HepG2 (cell line): Measurements from ENCODE around the gene TXNRD2. TPM values are rescaled to one million over a fixed set of nuclear protein-coding genes. Genes with fewer than 3 reads are reported as not detected.

Source experiments
- ATAC-seq: fragments of 200-7000 bp; cut with Tn5 transposase; 3 replicates; pipeline ENCODE4 v1.9.1; 2020; ENCODE audit warnings: mild to moderate bottlenecking, moderate library complexity
- BruUV-seq: library from RNA; stranded (reverse); fragments of 400-500 nt; replicated peaks from 2 replicates; lab custom pipeline; 2021; lab: Mats Ljungman, UMichigan
- CTCF ChIA-PET: fragments of 300-600 bp; formaldehyde crosslinking; extraction: SDS; loops from one replicate; lab custom pipeline; 2021; ENCODE audit warnings: low total read pairs, inconsistent platforms, low intra/inter-chr PET ratio; lab: Yijun Ruan, JAX
- POLR2A ChIA-PET: fragments of 350-600 bp; sonication (Branson Sonifier 250); formaldehyde crosslinking; loops from one replicate; lab custom pipeline; 2020; ENCODE audit warnings: antibody characterized with exemption, inconsistent platforms; lab: Yijun Ruan, JAX
- DNase-seq: peaks from one replicate; pipeline ENCODE4 v3.0.0-alpha.2; 2015; ENCODE audit warnings: low spot score
- FAIRE-seq: peaks from 3 replicates; lab custom pipeline; 2011; peaks lifted over from hg19 to GRCh38; lab: Jason Lieb, UNC
- H2AFZ ChIP-seq: one replicate; pipeline ENCODE4 v1.6.1; 2011; ENCODE audit warnings: low read length, inconsistent platforms
- H3K27ac ChIP-seq: fragments of 300-600 bp; 3 replicates; pipeline ENCODE4 v1.8.0; 2011; ENCODE audit warnings: mixed run types, mild to moderate bottlenecking, mixed read lengths, low read length, inconsistent platforms; ENCODE audit not compliant: insufficient read depth; ENCODE audit errors: extremely low read length
- H3K27me3 ChIP-seq, 2 experiments: fragments of 200-600 bp in 1 of 2; 2 replicates in 1 of 2; 3 replicates in 1 of 2; pipeline versions ENCODE4 v1.6.0 to v1.8.0; 2011; ENCODE audit warnings: low read length in 2 of 2, mild to moderate bottlenecking in 2 of 2, moderate library complexity in 2 of 2, inconsistent platforms in 1 of 2; ENCODE audit not compliant: insufficient read depth in 2 of 2, control insufficient read depth in 1 of 2
- H3K36me3 ChIP-seq, 2 experiments: fragments of 200-600 bp in 1 of 2; replicated peaks in 1 of 2; 2 replicates in 1 of 2; 3 replicates in 1 of 2; pipeline versions ENCODE4 v1.5.1 to v1.8.0; 2011; ENCODE audit warnings: low read length in 2 of 2, inconsistent platforms in 1 of 2; ENCODE audit not compliant: insufficient read depth in 2 of 2, control insufficient read depth in 1 of 2
- H3K4me1 ChIP-seq: 2 replicates; pipeline ENCODE4 v1.5.1; 2012; ENCODE audit warnings: low read length, inconsistent platforms; ENCODE audit not compliant: insufficient read depth
- H3K4me2 ChIP-seq: 2 replicates; pipeline ENCODE4 v1.6.0; 2011; ENCODE audit warnings: low read depth, low read length, inconsistent platforms
- H3K4me3 ChIP-seq, 3 experiments: fragments of 200-600 bp in 1 of 3; sonication (generic), shearing (Covaris generic) in 1 of 3; replicated peaks in 1 of 3; 2 replicates each; pipeline ENCODE4 v1.5.1; 2011 to 2016; ENCODE audit warnings: low read length in 3 of 3, inconsistent platforms in 2 of 3, low read depth in 2 of 3, mild to moderate bottlenecking in 2 of 3, control low read depth in 1 of 3, mixed read lengths in 1 of 3; ENCODE audit not compliant: insufficient read depth in 1 of 3
- H3K79me2 ChIP-seq: one replicate; pipeline ENCODE4 v1.6.1; 2011; ENCODE audit warnings: low read length, inconsistent platforms; ENCODE audit not compliant: insufficient read depth
- H3K9ac ChIP-seq: 2 replicates; pipeline ENCODE4 v1.6.0; 2011; ENCODE audit warnings: mild to moderate bottlenecking, low read depth, low read length, inconsistent platforms; ENCODE audit not compliant: insufficient read depth
- H3K9me3 ChIP-seq: 2 replicates; pipeline ENCODE4 v1.5.1; 2012; ENCODE audit warnings: mild to moderate bottlenecking, low read length
- H4K20me1 ChIP-seq: 2 replicates; pipeline ENCODE4 v1.6.0; 2011; ENCODE audit warnings: inconsistent platforms, mild to moderate bottlenecking, low read length, moderate library complexity; ENCODE audit not compliant: insufficient read depth
- AGO2 ChIP-seq: fragments of 200-400 bp; formaldehyde crosslinking; optimal IDR thresholded peaks from 2 replicates; pipeline ENCODE3; 2017; ENCODE audit warnings: mild to moderate bottlenecking, low read depth, low read length, moderate library complexity
- FOXP4 ChIP-seq: sonication (generic); formaldehyde crosslinking; IDR thresholded peaks from 2 replicates; pipeline ENCODE4 v1.4.0; 2020; ENCODE audit warnings: missing genetic modification reagents
- KDM2A ChIP-seq: sonication (generic); formaldehyde crosslinking; IDR thresholded peaks from 2 replicates; pipeline ENCODE4 v1.4.0; 2020; ENCODE audit warnings: low read depth, missing genetic modification reagents, borderline replicate concordance
- KMT2A ChIP-seq: sonication (generic); formaldehyde crosslinking; IDR thresholded peaks from 2 replicates; pipeline ENCODE4 v1.4.0; 2020; ENCODE audit warnings: missing genetic modification reagents
- NFE2L2 ChIP-seq: fragments of 150-350 bp; IDR thresholded peaks from 2 replicates; pipeline ENCODE4 v1.6.1; 2014; ENCODE audit warnings: low read length
- UBTF ChIP-seq: sonication (generic); formaldehyde crosslinking; IDR thresholded peaks from 2 replicates; pipeline ENCODE4 v1.4.0; 2020; ENCODE audit warnings: mild to moderate bottlenecking, missing genetic modification reagents
- ZNF563 ChIP-seq: sonication (generic); formaldehyde crosslinking; IDR thresholded peaks from 2 replicates; pipeline ENCODE4 v1.8.0; 2022; ENCODE audit warnings: mild to moderate bottlenecking, moderate library complexity, missing genetic modification reagents
- ZNF746 ChIP-seq: sonication (generic); formaldehyde crosslinking; IDR thresholded peaks from 2 replicates; pipeline ENCODE4 v1.8.0; 2022; ENCODE audit warnings: mild to moderate bottlenecking, missing genetic modification reagents
- ZNF749 ChIP-seq: sonication (generic); formaldehyde crosslinking; IDR thresholded peaks from 2 replicates; pipeline ENCODE4 v1.8.0; 2022; ENCODE audit warnings: mild to moderate bottlenecking, missing genetic modification reagents, moderate library complexity, borderline replicate concordance
- ZSCAN31 ChIP-seq: sonication (generic); formaldehyde crosslinking; IDR thresholded peaks from 2 replicates; pipeline ENCODE4 v1.5.0; 2020; ENCODE audit warnings: low read depth, mild to moderate bottlenecking, missing genetic modification reagents
- WGBS: methylation state at CpG from one replicate; pipeline ENCODE4 v1.1.6; 2017; ENCODE audit warnings: low lambda C conversion rate; 5-methylcytosine and 5-hydroxymethylcytosine counted together
- in situ Hi-C: cut with HindIII; loops from 2 replicates; pipeline ENCODE4 v1.10.0; 2017; ENCODE audit warnings: low pct_unique_long_range_greater_than_20kb; ENCODE audit not compliant: extremely low pct_ligation_motif_present
- intact Hi-C: fragments of 100-400 bp; cut with micrococcal nuclease; formaldehyde crosslinking; loops from one replicate; pipeline ENCODE4 v1.10.0; 2022; ENCODE audit not compliant: unreplicated experiment
- polyA plus RNA-seq, 8 experiments: library from polyadenylated mRNA; depleted of rRNA in 3 of 8; stranded (reverse) in 7 of 8; unstranded in 1 of 8; fragments of >200 nt; fragmentation: Illumina TruSeq in 4 of 8; extraction: Trizol in 4 of 8; gene quantifications; 2 replicates each; pipeline versions ENCODE4 v1.2.1 to v1.2.3, GENCODE V29; 2011 to 2016; ENCODE audit warnings: low read depth in 4 of 8, missing spikeins in 1 of 8, mixed read lengths in 1 of 8; ENCODE audit not compliant: insufficient read depth in 1 of 8
- total RNA-seq, 5 experiments: library from RNA; depleted of rRNA; stranded (reverse); fragments of >200 nt; fragmentation: Illumina TruSeq; extraction: Trizol; gene quantifications; 2 replicates each; pipeline ENCODE4 v1.2.3, GENCODE V29; 2016; ENCODE audit warnings: low read depth in 1 of 5

TXNRD2 gene
- total and polyA plus RNA-seq, 2 of the 13 experiments (the other 11 are each of a cell fraction or from before 2014, with no cell fraction given): 17.5 to 18.6 TPM

- BruUV-seq: no TSS peak
- no peak for FAIRE-seq
- no peaks in the 10 kb centered on the region for H3K36me3 ChIP-seq
- no peak overlapping the region for H3K4me3 ChIP-seq
- 93% methylated on average over 10 of the region's 16 CpGs for WGBS
- no peaks in the 10 kb centered on the region for H3K27me3 ChIP-seq
- H3K9ac ChIP-seq: no peak overlapping the region
- POLR2A ChIA-PET: no interaction called here
- H3K4me1 ChIP-seq: peaks cover 34% of the 10 kb centered on the region
- no peaks in the 10 kb centered on the region for H4K20me1 ChIP-seq
- ATAC-seq: no peak
- H3K4me2 ChIP-seq: no peak overlapping the region
- H3K9me3 ChIP-seq: no peaks in the 10 kb centered on the region
- DNase-seq: no peak
- H3K79me2 ChIP-seq: no peaks in the 10 kb centered on the region
- in situ Hi-C loops: no loop called here
- CTCF ChIA-PET: no interaction called here
- peak; percentile 22 for TF ChIP-seq AGO2
- TF ChIP-seq NFE2L2: no peak
- TF ChIP-seq ZNF749 (CRISPR knock-in tag): no peak
- intact Hi-C loops: no loop called here
- H3K27ac ChIP-seq: no peak overlapping the region
- H2AFZ ChIP-seq: no peak overlapping the region
These were observed 63.0 kb downstream of the TXNRD2 start for GRCh38 chr22:19878461-19879245.

GRCh38 chr22:19877626-19878339 lies 63.8 kb downstream of the TXNRD2 start:
- Histone ChIP-seq H2AFZ (no peak overlapping the region), H3K4me1 (peaks cover 33% of the 10 kb centered on the region), H3K27me3 (no peaks in the 10 kb centered on the region), H3K27ac (no peak overlapping the region), H3K4me2 (no peak overlapping the region), H4K20me1 (no peaks in the 10 kb centered on the region), H3K4me3 (no peak overlapping the region), H3K36me3 (no peaks in the 10 kb centered on the region), H3K9me3 (no peaks in the 10 kb centered on the region), H3K79me2 (no peaks in the 10 kb centered on the region), H3K9ac (no peak overlapping the region)
- BruUV-seq: no TSS peak
- ChIA-PET POLR2A (no interaction called here), CTCF (no interaction called here)
- in situ Hi-C loops: no loop called here
- ATAC-seq (no peak), DNase-seq (no peak), FAIRE-seq (no peak)
- 94% methylated on average over 12 of the region's 20 CpGs for WGBS
- intact Hi-C loops: no loop called here
- TF ChIP-seq UBTF (CRISPR knock-in tag) (no peak), KDM2A (no peak), KMT2A (CRISPR knock-in tag) (no peak), ZSCAN31 (CRISPR knock-in tag) (no peak), FOXP4 (CRISPR knock-in tag) (no peak), ZNF563 (no peak), ZNF746 (CRISPR knock-in tag) (no peak)
